Right lobe of liver (tissue), 6 donors: Measurements from ENCODE around the gene LTC4S. TPM values are rescaled to one million over a fixed set of nuclear protein-coding genes. Genes with fewer than 3 reads are reported as not detected.

Experiments
- ATAC-seq, 4 donors: fragments of 200-7000 bp; cut with Tn5 transposase; one replicate each; pipeline ENCODE4 v1.9.1; 2020; ENCODE audit warnings: mild to moderate bottlenecking in 4 of 4, moderate library complexity in 4 of 4
- DNase-seq, 3 donors: peaks; one replicate each; pipeline ENCODE4 v3.0.0-alpha.2; 2020
- H3K27ac ChIP-seq, 3 donors: fragments of 200-600 bp; one replicate each; pipeline ENCODE4 v1.8.0; 2022
- H3K27me3 ChIP-seq, 2 donors: fragments of 200-600 bp; one replicate each; pipeline ENCODE4 v1.8.0; 2022
- H3K36me3 ChIP-seq, 4 donors: fragments of 200-600 bp; sonication (generic) in 1 of 4; one replicate each; pipeline versions ENCODE4 v1.5.1 to v1.8.0; 2017 to 2022; ENCODE audit warnings: control low read depth in 1 of 4
- H3K4me1 ChIP-seq, 4 donors: fragments of 200-600 bp; sonication (generic) in 1 of 4; one replicate each; pipeline versions ENCODE4 v1.5.1 to v1.8.0; 2017 to 2022; ENCODE audit warnings: control low read depth in 1 of 4
- H3K4me3 ChIP-seq, 3 donors: fragments of 200-600 bp; one replicate each; pipeline ENCODE4 v1.8.0; 2022
- H3K9me3 ChIP-seq, 4 donors: fragments of 200-600 bp; sonication (generic) in 1 of 4; one replicate each; pipeline versions ENCODE4 v1.5.1 to v1.8.0; 2017 to 2022; ENCODE audit warnings: control low read depth in 1 of 4
- POLR2A ChIP-seq: fragments of 450-650 bp; IDR thresholded peaks from one replicate; pipeline ENCODE4 v1.6.1; 2017; ENCODE audit warnings: antibody characterized with exemption, mild to moderate bottlenecking
- WGBS: methylation state at CpG from one replicate; pipeline ENCODE4 v1.1.6; 2018; ENCODE audit warnings: low coverage, low lambda C conversion rate; ENCODE audit not compliant: insufficient coverage; ENCODE audit errors: missing lambda C conversion rate; 5-methylcytosine and 5-hydroxymethylcytosine counted together
- intact Hi-C, 2 donors: fragments of 100-400 bp; cut with DNase I; formaldehyde crosslinking; loops; one replicate each; pipeline versions ENCODE4 v1.11.2 to v1.14.1; 2022
- total RNA-seq, 6 experiments: library from RNA; depleted of rRNA in 2 of 6; stranded (reverse); fragments of >200 nt in 2 of 6; fragmentation: NEBNext Ultra II Directional in 3 of 6; extraction: Animal tissue kit (Norgen Biotek cat#: 25700) in 3 of 6; gene quantifications; one replicate each; pipeline versions ENCODE4 v1.1.0 to v1.2.4, GENCODE V29; 2016 to 2023
- TF ChIP-seq, protein P1 (sequence below), 4 donors: fragments of 200-600 bp in 3 of 4; fragments of 450-650 bp in 1 of 4; IDR thresholded peaks; one replicate each; pipeline versions ENCODE4 v1.5.1 to v1.8.0; 2016 to 2022; ENCODE audit warnings: antibody characterized with exemption in 4 of 4, mild to moderate bottlenecking in 2 of 4
- donor health status: DM: no; HTN: yes; CAD: no.
- donor health status: DM: no; HTN: no; CAD: no.
- donor health status: DM: no; HTN: no; CAD: no.
- donor health status: DM: no; HTN: yes; CAD: no.
- donor health status: DM: no; HTN: yes; CAD: no.

The LTC4S gene
- total RNA-seq, 6 experiments from 2014 or later: 0.73 to 1.7 (median 1.4) TPM; not detected in 1

GRCh38 chr5:179753971-179754370 is 39.8 kb upstream of the LTC4S start:
- Histone ChIP-seq H3K27ac (peak overlapping the region in 1 of 3 donors; percentile 21), H3K9me3 (no peaks in the 10 kb centered on the region), H3K4me1 (peaks cover 0 to 31% (median 16%) of the 10 kb centered on the region in 4 donors), H3K36me3 (no peaks in the 10 kb centered on the region), H3K4me3 (no peak overlapping the region), H3K27me3 (no peaks in the 10 kb centered on the region)
- intact Hi-C loops: no loop called here
- no peak for ATAC-seq
- TF ChIP-seq, protein P1, sequence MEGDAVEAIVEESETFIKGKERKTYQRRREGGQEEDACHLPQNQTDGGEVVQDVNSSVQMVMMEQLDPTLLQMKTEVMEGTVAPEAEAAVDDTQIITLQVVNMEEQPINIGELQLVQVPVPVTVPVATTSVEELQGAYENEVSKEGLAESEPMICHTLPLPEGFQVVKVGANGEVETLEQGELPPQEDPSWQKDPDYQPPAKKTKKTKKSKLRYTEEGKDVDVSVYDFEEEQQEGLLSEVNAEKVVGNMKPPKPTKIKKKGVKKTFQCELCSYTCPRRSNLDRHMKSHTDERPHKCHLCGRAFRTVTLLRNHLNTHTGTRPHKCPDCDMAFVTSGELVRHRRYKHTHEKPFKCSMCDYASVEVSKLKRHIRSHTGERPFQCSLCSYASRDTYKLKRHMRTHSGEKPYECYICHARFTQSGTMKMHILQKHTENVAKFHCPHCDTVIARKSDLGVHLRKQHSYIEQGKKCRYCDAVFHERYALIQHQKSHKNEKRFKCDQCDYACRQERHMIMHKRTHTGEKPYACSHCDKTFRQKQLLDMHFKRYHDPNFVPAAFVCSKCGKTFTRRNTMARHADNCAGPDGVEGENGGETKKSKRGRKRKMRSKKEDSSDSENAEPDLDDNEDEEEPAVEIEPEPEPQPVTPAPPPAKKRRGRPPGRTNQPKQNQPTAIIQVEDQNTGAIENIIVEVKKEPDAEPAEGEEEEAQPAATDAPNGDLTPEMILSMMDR (IDR thresholded peaks at IDR 0.05): no peak
- no peak for TF ChIP-seq POLR2A
- no peak for DNase-seq
- 81% methylated on average over 4 of the region's 5 CpGs for WGBS

GRCh38 chr5:179755022-179755421 is 38.8 kb upstream of the LTC4S start:
- Histone ChIP-seq H3K36me3 (no peaks in the 10 kb centered on the region), H3K27me3 (no peaks in the 10 kb centered on the region), H3K9me3 (no peaks in the 10 kb centered on the region), H3K4me3 (no peak overlapping the region), H3K27ac (peak overlapping the region in 2 of 3 donors; percentile 8 to 21), H3K4me1 (peaks cover 0 to 31% (median 16%) of the 10 kb centered on the region in 4 donors)
- 26% methylated on average over 2 of the region's 2 CpGs for WGBS
- no peak for TF ChIP-seq POLR2A
- TF ChIP-seq, protein P1 (IDR thresholded peaks at IDR 0.05): no peak
- intact Hi-C loops: no loop called here
- ATAC-seq (peak; percentile 68 to 86 (median 73)), DNase-seq (no peak)

DNA sequence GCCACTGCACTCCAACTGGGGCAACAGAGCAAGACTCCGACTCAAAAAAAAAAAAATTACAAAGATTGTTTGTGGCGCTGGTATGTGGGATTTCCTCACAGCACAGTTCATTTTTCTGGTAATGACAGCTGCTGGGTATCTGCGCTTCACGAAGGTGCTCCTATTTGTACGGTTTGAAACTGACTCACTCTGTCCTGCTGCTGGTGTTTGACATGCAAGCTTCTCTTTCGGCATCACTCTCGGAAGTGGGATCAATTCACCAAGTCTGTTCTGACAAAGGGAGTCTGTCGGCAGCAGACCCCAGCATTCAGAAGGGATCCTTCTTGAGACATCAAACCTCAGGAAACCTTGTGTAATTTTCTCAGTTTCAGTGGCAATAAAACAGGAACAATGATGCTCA is 34.8 kb upstream of the LTC4S start:
- no peaks in the 10 kb centered on the region for H3K36me3 ChIP-seq
- TF ChIP-seq POLR2A: no peak
- TF ChIP-seq, protein P1 (IDR thresholded peaks at IDR 0.05): no peak
- H3K4me1 ChIP-seq: peaks cover 0 to 53% (median 28%) of the 10 kb centered on the region in 4 donors
- no peaks in the 10 kb centered on the region for H3K27me3 ChIP-seq
- H3K27ac ChIP-seq: no peak overlapping the region
- H3K9me3 ChIP-seq: no peaks in the 10 kb centered on the region
- no peak overlapping the region for H3K4me3 ChIP-seq
- WGBS: 78% methylated on average over 4 of the region's 8 CpGs
- intact Hi-C loops: no loop called here
- ATAC-seq: no peak
- no peak for DNase-seq

DNA sequence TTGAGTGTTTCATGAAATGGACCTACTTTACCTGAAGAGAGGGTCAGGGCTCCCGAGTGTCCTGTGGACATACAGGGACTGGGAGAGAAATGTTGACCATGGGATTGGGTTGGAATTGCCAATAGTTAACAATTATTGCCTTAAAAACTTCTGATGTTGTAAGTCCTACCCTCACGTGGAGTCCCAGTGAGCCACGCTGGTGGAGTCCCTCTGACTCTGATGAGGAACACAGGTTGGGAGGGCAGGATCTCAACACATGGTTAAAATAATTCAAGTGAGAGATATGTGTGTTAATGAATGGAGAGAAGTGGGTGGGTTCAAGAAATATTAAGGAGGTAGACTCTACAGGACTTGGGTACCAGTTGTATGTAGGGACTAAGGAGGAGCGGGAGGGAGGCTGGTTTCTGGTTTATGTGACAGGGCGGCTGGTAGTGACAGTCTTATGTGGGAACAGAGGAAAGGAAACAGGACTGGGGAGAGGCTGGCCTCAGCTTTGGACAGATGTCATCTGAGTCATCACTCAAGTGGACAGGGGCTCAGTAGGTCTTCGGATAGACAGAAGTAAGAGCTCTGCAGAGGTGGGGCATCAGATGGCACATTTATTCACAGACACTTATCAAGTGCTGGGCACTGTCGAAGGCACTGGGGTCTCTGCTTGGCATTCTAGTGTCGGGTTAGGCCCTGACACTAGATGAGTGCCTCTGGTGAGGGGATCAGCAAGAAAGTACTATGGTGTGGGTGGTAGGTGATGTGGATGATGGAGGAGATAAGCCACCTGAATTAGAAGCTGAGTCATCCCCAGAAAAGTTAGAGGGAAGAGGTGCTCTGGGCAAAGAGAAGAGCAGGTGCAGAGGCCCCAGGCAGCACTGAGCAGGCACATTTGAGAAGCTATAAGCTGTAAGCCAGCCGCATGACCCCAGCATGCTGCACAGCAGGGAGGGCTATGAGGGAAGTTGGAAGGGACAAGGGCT is 33.9 kb upstream of the LTC4S start:
- H3K27ac ChIP-seq: no peak overlapping the region
- TF ChIP-seq, protein P1 (IDR thresholded peaks at IDR 0.05): no peak
- TF ChIP-seq POLR2A: no peak
- intact Hi-C loops: loop anchor here (5.0 kb wide), 1 partner anchor 37 kb away; no protein-coding TSS in a partner anchor
- H3K27me3 ChIP-seq: no peaks in the 10 kb centered on the region
- H3K4me3 ChIP-seq: no peak overlapping the region
- WGBS: 86% methylated on average over 9 of the region's 9 CpGs
- no peaks in the 10 kb centered on the region for H3K36me3 ChIP-seq
- ATAC-seq: no peak
- no peak for DNase-seq
- H3K9me3 ChIP-seq: no peaks in the 10 kb centered on the region
- peaks cover 0 to 45% (median 24%) of the 10 kb centered on the region in 4 donors for H3K4me1 ChIP-seq
